Prostate gland (tissue), 2 donors: ENCODE measurements around the gene C10orf105.

ENCODE experiments used
- CTCF ChIP-seq, 4 experiments: fragments of 200-600 bp in 2 of 4; fragments of 450-650 bp in 2 of 4; sonication (generic) in 2 of 4; IDR thresholded peaks; 1 replicate in 3 of 4; 2 replicates in 1 of 4; pipeline ENCODE4 v1.5.1; 2016 to 2019; ENCODE audit warnings: antibody characterized with exemption in 4 of 4, mild to moderate bottlenecking in 2 of 4, moderate library complexity in 2 of 4
- POLR2A ChIP-seq: fragments of 450-650 bp; IDR thresholded peaks from one replicate; pipeline ENCODE4 v1.6.1; 2016; ENCODE audit warnings: antibody characterized with exemption, mild to moderate bottlenecking

DNA sequence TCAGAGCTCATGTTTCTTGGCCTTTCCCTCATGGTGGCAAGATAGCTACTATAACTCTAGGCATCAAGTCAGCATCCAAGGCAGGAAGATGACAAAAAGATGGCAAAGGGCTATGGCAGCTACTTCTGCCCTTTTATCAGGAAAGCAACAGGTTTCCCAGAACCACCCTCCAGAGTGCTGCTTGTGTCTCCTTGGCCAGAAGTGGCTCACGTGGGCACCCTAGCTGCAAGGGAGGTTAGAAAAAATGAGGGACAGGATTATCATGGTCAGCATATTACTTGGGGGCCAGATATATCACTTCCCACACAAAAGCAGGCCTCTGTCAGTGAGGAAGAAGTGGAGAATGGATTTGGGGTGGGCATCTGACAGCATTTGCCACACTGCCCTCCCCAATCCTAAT is 24.3 kb upstream of the C10orf105 start:
- TF ChIP-seq POLR2A: no peak
- TF ChIP-seq CTCF (IDR thresholded peaks at IDR 0.05): no peak
